Bone marrow (tissue), 2 donors: ENCODE data around the gene UBXN1.
A peak's percentile ranks its signal among the peaks of the same experiment; 100 is the strongest.
"Not testable (repeated sequence)": the region's sequence is repeated elsewhere in the genome, so short reads cannot be mapped to it uniquely, and the experiment has no call there.

ENCODE experiments used
- DNase-seq, 2 donors: peaks; one replicate each; lab custom pipeline; 2025; lab: John Stamatoyannopoulos, UW

UBXN1 gene

DNA sequence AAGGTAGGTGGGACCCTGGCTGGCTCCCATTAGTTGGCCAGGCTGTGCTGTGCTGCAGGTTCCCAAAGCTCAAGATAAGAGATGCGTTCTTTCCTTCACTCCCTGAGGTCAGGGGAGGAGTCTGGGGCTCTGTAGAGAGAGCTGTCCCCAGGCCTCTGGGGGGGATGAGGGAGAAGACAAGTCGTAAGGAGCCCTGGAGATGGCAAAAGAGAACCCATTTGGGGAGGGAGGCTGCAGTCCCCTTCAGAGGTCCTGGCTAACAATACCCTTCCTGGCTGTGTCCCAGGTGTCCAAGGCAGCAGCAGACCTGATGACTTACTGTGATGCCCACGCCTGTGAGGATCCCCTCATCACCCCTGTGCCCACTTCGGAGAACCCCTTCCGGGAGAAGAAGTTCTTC, 29.5 kb upstream of the UBXN1 start:
- DNase-seq = no peak

DNA sequence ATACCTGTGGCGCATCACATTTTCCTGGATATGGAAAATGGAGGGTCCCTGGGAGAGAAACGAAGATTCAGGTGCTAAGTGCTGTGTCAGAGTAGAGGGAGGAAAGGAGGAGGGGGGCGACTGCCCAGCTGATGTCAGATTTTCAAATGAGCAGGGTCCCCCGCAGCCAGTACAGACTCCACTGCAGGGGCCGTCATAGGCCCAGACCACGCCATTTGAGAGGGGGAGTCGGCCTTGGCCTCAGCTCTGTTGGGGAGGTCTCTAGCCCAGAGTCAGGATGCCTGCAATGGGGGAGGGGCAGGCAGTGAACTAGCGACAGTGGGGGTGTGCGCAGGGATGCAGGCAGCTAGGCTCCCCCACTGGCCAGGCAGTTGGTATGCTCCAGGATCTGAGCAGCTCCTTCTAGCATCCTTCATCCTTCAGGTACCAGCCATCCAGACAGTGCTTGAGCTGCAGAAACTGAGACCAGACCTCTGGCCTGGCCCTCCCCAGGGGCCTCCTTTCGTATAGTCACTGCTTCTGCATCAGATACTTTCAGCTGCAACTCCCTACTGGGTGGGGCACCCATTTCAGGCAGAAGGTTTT, 28.5 kb upstream of the UBXN1 start, which contains the start of the genes BSCL2 and GNG3:
BSCL2 (minus strand) TSS at position 148 of the 585 bp plus-strand sequence. CDS start 229 bp downstream, outside the sequence.
GNG3 (plus strand) TSS at position 400 of the 585 bp plus-strand sequence. CDS start 620 bp downstream, outside the sequence.
- DNase-seq = no peak

DNA sequence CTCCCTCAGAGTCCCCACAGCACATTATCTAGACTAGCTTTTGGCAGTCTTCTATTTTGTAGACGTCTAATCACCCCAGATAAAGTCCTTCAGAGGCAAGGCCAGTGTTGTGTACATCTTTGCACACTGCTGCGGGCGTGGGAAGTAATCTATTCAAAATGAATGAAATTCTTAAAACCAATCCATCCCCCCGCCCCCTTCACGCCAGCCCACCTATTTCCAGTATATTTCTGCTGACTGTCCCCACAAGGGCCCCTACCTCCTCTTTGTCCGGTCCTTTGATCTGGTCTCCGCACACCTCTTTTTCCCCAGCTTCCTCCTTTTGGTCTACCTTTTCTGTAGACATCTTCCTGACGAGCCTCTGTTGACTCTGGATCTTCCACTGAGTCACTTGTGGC, 28.0 kb upstream of the UBXN1 start:
- no peak for DNase-seq

DNA sequence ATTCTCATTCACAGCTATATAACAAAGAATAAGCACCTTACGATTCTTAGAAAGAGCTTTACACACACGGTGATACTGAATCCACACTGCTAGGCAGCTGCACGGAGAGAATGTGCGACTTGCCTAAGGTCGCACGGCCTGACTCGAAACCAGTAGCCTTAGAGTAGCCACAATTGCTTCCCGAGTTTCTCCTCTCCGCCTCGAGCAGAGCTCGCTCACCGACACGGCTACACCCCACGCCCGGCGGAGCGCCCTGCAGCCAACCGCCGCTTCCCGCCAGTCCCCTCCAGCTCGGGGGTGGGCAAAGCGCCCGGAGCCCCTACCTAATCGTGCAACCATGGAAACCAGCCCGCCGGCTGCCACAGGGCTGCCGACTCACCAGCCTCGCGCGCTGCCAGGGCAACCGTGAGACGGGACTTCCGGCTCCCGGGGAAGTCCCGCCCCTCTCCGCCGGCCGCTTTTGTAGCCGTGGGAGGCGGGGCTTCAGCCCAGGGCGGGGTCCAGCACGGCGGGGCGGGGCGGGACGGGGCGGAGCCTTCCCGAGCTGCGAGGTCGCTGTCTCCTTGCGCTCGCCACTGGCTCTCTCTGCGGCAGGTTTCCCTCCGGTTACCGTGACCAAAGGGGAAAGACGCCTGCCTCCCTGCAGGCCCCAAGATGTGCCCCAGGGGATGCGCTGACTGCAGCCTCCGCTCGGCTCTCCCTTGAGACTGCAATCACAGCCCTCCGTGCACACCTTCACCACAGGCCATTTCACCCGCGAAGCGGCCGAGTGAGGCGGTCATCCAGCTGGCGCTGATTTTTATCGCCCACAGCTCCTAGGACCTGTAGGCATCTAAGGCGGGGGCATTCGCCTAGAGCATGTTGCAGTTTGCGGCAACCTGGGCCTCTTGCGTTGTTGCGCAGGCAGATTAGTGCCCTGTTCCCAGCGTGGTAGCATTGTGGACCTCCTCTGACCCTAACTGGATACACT, 27.3 kb upstream of the UBXN1 start:
- peak; percentile 83 to 85 for DNase-seq

DNA sequence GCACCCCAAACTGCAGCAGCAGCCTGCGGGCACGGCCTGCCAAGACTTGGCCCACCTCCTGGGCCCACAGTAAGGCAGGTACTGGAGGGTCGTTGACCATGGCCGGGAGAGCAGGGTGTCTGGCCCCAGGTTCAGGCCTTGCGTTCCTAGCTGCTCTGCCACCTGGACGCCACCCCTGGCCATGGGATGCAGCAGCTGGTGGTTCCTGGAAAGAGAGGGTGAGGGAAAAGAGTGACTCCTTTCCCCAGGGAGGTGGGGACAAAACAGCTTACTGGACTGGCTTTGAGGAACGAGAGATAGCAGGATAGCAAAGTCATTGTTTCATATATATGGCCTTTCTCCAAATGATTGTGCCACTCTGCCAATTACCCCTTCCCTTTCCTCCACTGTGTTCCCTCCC, 26.5 kb upstream of the UBXN1 start:
- DNase-seq = no peak

DNA sequence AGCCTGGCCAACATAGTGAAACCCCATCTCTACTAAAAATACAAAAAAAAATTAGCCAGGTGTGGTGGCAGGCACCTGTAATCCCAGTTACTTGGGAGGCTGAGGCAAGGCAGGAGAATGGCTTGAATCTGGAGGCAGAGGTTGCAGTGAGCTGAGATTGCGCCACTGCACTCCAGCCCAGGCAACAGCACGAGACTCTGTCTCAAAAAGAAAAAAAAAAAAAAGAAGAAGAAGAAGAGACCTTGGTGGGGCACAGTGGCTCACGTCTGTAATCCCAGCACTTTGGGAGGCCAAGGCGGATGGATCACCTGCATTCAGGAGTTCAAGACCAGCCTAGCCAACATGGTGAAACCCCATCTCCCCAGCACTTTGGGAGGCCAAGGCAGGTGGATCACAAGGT, 25.0 kb upstream of the UBXN1 start:
- DNase-seq = not testable (repeated sequence)

DNA sequence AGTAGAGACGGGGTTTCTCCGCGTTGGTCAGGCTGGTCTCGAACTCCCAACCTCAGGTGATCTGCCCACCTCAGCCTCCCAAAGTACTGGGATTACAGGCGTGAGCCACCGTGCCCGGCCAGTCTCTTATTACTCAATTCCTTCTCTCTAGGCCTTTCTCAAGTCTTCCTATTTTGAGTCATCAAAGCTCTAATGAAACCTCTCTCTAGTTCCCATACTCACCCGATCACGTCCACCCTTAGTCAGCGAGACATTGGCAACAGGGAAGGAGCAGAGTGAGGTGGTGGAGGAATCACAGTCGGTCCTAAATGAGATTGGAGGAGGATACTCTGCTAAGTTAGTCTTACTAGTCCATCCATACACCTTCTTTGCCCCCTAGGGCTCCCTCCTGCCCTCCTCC, 23.4 kb upstream of the UBXN1 start:
- peak in 1 of 2 donors; percentile 8 for DNase-seq

DNA sequence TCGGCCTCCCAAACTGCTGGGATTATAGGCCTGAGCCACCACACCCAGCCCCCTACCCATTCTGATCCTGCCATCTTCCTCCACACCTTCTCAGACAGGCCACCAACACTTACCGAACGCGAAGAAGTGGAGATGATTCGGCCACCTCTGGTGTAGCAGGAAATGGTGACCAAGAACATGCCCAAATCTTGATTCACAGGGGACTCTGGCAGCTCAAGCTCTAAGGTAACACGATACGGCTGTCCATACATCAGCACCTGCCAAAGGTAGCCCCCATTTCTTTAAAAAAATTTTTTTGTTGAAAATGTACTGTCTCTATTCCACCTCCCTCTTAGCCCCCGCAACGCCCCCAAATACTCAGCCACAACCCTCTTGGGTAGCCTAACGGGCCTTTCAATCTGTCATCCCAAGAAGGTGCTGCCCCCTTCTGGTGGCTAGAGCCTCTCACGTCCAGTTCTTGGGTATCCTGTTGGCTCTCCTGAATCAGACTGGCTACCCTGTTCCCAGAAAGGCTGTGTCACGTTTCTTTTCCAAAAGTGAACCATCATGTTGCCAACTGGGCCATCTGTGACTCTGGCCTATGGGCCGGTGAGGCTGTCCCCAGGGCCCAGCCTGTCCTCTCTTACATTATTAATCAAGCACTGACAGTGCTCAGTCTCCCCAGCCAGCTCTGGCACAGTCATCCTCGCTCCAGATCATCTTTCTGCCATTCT, 15.7 kb upstream of the UBXN1 start:
- peak; percentile 46 to 56 for DNase-seq

DNA sequence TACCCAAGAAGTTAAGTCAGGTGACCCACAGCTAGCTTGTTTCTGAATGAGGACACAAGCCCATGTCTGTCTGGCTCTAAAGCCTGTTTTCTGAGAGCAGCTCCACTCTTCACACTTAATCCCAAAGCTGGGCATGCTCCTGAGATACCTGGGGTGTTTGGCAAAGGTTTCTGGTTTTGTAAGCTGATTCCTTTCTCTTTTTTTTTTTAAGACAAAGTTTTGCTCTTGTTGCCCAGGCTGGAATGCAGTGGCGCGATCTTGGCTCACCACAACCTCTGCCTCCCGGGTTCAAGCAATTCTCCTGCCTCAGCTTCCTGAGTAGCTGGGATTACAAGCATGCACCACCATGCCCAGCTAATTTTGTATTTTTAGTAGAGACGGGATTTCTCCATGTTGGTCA, 14.8 kb upstream of the UBXN1 start:
- DNase-seq = not testable (repeated sequence)

DNA sequence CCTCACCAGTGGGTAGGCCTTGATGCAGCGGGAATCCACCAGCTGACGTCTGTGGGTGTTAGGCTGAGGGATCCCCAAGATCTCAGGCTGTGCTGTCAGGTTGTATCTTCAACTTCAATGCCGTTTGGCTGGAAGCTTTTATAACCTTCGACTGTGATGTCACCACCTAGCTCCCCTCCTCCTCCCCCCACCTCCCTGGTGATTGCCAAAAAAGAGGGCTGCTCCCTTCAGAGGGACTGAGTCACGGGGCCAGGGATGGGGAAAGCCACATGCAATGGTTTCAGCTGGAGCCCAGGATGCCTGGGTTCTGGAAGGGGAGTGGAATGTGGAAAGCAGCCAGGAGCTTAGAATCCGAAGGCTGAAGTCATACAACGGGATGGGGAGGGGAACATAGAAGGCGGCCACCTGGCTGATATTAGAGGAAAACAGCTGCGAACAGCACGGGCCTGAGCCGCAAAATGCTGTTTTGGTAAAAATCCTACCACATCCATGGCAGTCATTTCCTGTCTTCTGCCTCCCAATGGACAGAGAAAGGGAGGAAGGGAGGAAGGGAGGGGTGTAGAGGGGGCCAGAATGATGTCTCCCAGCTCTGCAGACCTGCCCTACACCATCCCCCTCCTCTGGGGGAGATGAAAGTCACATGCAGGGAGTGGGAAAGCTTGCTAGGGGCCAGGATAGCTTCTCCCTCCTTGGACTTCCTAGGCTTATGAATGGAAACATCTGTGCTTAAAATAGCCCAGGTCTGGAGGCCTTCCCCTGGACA, 10.7 kb upstream of the UBXN1 start, which contains the start of gene LRRN4CL:
LRRN4CL (minus strand) TSS at position 110 of the 763 bp plus-strand sequence. CDS start 1,022 bp downstream, outside the sequence.
- DNase-seq = no peak

DNA sequence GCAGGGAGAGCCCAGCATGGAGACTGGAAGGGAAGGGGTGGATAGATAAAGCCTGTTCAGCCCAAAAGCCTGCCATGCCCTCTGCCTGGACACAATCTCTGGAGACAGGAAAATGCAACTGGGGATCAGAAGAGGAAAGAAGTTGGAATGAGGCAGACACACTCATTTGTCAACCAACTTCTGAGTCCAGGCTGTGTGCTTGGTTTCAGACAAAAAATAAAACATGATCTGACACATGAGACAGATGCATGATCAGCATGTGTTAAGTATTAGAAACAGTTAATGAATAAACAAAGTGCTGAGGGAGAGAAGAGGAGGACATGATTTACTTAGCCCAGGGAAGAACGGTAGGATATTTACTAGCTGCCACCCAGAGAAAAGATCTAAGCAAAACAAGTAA, 9.6 kb upstream of the UBXN1 start:
- DNase-seq = no peak

DNA sequence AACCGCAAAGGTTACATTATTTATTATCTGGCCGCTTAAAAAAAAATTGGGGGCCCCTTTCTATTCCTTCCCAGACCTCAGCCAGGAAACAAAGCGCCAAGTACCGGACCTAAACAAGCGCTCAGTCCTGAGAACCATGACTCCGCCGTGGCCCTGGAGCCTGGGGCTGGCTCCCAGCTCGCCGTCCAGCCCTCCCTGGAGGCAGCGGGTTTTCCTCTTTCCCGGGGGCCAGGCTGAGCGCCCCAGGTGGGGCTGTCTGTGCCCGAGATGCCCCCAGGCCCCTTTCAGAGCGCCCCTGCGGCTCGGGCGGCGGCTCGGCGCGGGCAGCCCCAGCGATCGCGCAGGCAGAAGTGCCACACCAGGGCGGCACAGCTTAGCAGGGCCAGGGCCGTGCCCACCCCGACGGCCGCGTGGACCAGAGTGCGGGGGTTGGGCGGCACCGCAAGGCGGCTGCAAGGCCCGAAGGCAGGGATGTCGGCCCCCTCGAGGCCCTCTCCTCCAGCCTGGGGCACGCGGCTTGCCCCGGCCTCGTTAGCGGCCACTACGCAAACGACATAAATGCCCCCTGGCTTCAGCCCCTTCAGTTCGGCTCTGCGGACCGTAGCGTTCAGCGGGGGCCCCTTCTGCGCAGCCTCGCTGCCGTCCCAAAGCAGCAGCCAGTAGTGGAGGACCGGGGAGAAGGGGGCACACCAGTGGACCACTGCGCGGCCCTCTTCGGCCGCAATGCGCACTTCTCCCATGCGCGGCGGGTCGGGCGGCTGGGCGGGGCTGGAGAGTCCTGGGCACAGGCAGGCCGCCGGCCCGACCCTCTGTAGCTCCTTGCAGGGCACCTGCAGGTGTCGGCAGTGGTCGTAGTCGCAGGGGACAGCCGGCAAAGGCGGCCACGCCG, 8.9 kb upstream of the UBXN1 start:
- no peak for DNase-seq

DNA sequence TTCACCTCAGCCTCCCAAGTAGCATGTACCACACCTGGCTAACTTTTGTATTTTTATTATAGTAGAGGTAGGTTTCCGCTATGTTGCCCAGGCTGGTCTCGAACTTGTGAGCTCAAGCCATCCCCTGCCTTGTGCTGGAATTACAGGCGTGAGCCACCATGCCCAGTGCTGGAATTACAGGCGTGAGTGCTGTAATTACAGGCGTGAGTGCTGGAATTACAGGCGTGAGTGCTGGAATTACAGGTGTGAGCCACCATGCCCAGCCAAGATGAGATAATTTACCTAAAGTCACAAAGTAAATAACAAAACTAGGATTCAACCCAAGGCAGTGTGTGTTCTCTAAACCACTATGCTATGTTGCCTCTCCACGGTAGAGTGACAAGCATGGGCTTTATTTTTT, 3.6 kb upstream of the UBXN1 start:
- DNase-seq = no peak

DNA sequence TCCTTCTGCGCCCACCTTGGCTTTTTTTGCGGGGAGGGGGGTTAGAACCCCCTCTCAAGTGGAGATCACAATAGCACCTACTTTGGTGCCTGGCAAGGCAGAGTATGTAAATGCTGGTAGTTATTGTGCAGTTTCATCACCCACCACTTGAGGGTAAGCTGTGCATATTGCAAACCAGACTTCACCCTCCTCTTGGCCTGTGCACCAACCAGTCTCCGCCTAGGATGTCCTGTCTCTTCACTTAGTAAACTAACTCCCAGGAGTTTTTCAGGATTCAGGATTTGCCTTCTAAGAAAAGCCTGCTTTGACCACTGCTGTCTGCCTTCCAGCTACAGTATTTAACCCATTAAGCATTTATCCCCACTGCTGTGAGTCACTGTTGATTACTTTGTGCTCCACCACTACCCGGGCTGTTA, 2.0 kb upstream of the UBXN1 start:
- peak in 1 of 2 donors; percentile 62 for DNase-seq

DNA sequence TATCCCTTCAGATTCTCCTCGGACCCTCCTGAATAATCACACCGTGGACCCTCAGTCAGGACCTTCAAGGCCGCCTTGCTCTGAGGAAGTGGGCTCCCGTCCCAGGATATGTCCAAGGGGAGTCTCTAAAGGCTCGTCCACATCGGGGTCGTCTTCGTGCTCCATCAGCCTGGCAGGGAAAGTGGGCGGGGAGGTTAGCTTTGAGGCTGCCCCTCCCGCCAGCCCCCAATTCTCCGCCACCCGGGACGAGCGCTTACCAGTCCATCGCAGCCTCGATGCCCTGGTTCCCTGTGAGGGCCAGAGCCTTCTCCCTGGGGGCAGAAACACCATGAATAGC, 472 bp downstream of the UBXN1 start:
- DNase-seq = no peak

DNA sequence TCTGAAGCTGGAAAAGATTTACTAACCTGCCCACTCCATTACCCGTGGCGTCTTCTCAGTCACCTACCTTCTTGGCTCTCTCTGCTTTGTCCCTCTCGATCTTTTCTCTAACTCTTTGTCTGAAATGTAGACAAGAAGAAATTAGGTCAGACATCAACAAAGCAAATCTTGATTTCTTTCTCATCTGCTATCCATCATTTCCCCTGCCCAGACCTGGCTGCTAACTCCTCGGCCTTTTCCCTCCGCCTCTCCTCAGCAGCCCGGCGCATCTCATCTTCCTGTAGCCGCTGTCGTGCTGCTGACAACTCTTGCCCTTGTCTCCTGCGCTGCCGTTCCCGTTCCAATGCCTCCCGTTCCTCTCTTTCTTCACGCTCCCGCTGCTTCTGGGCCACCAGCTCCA, 1.2 kb downstream of the UBXN1 start:
- no peak for DNase-seq

DNA sequence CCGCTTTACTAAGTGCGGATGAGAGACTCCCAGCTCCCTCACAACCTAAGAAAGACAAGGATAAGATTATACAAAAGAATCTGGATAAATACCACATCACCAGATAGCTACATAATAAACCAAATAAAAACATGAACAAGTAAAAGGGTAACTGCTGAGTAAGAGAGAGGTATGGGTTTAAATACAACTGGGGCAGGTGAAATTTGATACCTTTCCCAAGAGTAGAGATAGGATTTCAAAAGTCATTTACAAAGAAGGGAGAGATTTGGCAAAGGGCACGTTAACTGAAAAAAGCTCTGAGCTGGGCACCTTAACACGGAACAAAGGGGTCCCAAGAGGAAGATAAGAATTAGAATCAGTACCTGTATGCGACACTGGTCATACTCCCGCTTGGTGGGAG, 1.7 kb downstream of the UBXN1 start:
- no peak for DNase-seq

DNA sequence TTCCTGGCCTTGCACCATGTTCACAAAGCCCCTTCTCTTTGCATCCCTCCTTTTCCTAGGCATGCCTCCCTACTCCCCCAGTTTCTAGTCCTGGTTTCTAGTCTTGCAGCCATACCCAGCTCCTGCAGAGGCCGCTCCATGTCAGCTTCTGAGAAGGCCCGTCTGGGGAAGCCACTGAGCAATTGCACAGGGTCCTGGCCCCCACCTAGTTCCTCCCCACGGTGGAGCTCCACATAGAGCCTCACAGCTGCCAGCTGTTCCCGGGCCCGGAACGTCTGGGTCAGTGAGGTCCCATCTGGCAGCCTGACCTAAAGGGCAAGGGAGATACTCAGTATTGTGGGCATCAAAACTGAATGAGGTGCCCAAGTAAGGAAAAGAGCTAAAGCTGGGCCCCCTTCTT, 2.2 kb downstream of the UBXN1 start:
- DNase-seq = no peak

DNA sequence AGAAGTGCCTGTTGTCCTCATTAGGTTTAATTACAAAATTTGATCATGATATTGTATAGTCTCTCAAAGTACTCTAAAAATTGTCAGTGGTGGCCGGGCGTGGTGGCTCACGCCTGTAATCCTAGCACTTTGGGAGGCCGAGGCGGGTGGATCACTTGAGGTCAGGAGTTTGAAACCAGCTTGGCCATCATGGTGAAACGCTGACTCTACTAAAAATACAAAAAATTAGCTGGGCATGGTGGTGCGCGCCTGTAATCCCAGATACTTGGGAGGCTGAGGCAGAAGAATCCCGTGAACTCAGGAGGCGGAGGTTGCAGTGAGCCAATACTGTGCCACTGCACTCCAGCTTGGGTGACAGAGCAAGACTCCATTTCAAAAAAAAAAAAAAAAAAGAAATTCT, 3.5 kb downstream of the UBXN1 start:
- DNase-seq = not testable (repeated sequence)

DNA sequence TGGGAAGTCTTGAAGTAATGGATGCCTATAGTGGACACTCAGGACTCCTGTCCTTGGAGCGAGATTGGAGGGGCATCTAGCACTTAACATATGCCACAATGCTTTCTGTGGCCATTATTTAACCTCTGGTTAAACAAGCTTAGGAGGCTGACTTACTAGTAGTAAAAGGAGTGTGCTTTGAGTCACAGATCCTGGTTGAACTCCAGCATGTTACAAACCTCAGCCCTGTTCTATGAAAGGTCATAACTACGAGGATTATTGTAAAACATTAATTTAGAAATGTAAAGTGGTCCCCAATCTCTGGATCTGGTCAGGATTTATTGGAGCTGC, 5.7 kb downstream of the UBXN1 start:
- no peak for DNase-seq
